Epithelial cell of proximal tubule (primary cell): ENCODE results near the gene ARHGAP40. TPM values are rescaled to one million over a fixed set of nuclear protein-coding genes. Genes with fewer than 3 reads are reported as not detected.

Source experiments
- DNase-seq: peaks from one replicate; pipeline ENCODE4 v3.0.0-alpha.2; 2011; ENCODE audit warnings: low read depth
- H3K4me3 ChIP-seq: 2 replicates; pipeline ENCODE4 v1.5.1; 2011; ENCODE audit warnings: low read depth, mild to moderate bottlenecking, low read length
- total RNA-seq: library from RNA; depleted of rRNA; stranded (reverse); fragments of >200 nt; gene quantifications from 2 replicates; pipeline ENCODE4 v1.2.3, GENCODE V29; 2015
- TF ChIP-seq, protein P1 (sequence below): conservative IDR thresholded peaks from 2 replicates; pipeline ENCODE4 v1.5.1; 2012; ENCODE audit warnings: low read depth, mild to moderate bottlenecking, low read length

Gene ARHGAP40
- total RNA-seq, 1 donor from 2014 or later: 5.6 TPM

DNA sequence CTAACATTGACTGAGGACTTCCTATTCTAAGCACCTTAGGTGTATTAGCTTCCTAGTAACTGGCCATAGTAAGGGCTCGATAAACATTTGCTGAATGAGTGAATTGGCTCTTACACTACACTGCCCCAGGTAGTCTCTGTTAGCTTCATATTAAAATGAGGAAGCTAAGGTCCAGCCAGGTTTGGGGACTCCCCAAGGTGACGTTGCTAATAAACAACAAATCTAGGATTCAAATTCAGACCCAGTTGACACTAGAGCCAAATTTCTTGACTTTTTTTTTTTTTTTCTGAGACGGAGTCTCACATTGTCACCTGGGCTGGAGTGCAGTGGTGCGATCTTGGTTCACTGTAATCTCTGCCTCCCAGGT is 16.2 kb downstream of the ARHGAP40 start:
- TF ChIP-seq, protein P1, sequence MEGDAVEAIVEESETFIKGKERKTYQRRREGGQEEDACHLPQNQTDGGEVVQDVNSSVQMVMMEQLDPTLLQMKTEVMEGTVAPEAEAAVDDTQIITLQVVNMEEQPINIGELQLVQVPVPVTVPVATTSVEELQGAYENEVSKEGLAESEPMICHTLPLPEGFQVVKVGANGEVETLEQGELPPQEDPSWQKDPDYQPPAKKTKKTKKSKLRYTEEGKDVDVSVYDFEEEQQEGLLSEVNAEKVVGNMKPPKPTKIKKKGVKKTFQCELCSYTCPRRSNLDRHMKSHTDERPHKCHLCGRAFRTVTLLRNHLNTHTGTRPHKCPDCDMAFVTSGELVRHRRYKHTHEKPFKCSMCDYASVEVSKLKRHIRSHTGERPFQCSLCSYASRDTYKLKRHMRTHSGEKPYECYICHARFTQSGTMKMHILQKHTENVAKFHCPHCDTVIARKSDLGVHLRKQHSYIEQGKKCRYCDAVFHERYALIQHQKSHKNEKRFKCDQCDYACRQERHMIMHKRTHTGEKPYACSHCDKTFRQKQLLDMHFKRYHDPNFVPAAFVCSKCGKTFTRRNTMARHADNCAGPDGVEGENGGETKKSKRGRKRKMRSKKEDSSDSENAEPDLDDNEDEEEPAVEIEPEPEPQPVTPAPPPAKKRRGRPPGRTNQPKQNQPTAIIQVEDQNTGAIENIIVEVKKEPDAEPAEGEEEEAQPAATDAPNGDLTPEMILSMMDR: no peak
- no peak overlapping the region for H3K4me3 ChIP-seq
- no peak for DNase-seq

DNA sequence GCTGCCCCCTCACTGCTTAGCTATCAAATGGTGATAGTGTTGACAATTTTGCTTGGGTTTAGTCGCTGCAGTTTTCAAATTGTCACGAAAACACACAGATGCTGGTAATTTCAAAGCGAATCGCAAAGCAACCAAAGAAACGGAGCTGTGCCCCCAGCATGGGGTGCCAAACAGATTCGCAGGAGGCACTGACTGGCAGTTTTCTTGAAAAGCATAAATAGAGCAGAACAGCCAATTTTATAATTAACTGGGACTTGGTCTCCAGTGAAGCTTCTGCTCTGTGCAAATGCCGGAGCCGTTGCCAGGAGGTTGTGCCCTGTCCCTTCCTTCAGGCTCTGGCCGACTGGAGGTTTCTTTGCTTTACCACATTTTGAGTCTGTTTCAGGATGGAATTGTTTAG is 18.8 kb downstream of the ARHGAP40 start:
- no peak for DNase-seq
- TF ChIP-seq, protein P1: no peak
- no peak overlapping the region for H3K4me3 ChIP-seq

DNA sequence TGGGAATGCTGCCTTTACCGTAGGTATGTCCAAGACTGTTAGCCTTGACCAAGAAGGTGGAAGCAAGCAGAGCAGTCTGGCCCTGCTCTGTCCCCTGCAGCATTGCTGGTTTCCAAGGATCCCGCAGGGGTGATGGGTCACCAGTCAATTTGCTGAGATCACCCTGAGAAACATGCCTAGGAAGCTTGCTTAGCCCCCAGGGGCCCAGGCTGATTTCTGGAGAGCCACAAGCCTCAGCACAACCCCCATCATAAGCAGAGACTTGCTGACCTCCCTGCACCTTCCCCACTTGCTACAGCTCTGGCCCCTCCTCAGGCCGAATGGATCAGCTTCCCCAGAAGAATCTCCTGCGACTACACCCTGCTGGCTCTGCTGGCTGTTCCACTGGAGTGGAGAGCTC is 21.5 kb downstream of the ARHGAP40 start:
- TF ChIP-seq, protein P1: no peak
- DNase-seq: no peak
- no peak overlapping the region for H3K4me3 ChIP-seq

DNA sequence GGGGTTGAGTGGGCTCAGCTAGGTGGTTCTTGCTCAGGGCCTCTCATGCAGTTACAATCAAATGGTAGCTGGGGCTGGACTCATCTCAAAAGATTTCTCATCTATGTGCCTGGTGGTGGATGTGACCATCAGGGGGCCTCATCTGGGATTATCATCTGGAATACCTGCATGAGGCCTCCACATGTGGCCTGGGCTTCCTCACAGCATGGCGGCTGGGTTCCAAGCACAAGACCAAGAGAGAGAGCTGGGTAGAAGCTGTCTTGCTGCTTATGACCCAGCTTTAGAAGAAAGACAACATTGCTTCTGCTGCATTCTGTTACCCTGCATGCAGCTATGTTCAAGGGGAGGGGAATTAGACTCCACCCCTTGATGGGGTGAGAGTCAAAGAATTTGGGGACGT is 22.5 kb downstream of the ARHGAP40 start:
- no peak for DNase-seq
- TF ChIP-seq, protein P1: no peak
- H3K4me3 ChIP-seq: no peak overlapping the region

DNA sequence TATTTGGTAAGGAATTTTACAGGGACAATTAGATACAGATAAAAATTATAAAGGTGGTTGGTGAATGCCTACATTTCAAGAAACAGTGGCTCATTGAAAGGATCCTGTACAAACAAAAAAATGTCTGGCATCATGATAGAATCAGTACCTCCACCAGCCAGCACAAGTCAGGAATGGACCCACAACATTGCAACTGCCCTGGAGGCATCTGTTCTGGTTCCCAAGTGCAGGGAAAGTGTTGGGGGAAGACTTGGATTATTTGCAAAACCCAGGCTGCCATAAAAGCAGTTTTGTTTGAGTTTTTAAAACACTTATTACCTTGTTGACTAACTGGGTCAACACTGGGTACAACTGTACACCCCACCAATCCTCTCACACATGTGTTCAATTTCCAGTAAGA is 24.3 kb downstream of the ARHGAP40 start:
- TF ChIP-seq, protein P1: no peak
- no peak overlapping the region for H3K4me3 ChIP-seq
- DNase-seq: no peak

DNA sequence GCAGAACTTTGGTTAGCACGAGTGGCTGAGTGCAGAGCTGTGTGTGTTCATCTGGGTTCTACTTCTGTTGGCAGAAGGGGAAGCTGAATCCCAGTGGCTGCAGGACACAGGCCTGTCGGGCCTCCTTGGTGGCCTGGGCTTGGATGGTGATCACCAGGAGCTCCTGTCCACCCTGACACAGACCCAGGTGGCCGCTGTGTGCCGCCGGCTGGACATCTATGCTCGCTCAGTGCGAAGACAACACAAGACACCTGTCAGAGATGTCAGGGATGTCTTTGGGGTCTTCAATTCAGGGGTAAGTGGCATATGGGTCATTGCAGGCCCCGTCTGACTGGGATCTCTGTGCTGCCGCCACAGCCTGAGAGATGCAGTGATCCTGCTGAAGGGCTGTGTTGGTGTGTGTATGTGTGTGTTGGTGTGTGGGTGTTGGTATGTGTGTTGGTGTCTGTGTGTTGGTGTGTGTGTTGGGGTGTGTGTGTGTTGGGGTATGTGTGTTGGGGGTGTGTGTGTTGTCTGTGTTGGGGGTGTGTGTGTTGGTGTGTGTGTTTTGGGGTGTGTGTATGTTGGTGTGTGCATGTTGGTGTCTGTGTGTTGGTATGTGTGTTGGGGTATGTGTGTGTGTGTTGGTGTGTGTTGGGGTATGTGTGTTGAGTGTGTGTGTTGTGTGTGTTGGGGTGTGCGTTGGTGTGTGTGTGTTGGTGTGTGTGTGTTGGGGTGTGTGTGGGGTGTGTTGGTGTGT is 25.5 kb downstream of the ARHGAP40 start:
- TF ChIP-seq, protein P1: no peak
- H3K4me3 ChIP-seq: no peak overlapping the region
- DNase-seq: no peak
